ENCODE data around the gene RFTN2.

Gene RFTN2

GRCh38 chr2:197543206-197543605 lies 132.2 kb downstream of the RFTN2 start:
- DNase-seq (ENCODE audit: low read depth) = no peak

DNA sequence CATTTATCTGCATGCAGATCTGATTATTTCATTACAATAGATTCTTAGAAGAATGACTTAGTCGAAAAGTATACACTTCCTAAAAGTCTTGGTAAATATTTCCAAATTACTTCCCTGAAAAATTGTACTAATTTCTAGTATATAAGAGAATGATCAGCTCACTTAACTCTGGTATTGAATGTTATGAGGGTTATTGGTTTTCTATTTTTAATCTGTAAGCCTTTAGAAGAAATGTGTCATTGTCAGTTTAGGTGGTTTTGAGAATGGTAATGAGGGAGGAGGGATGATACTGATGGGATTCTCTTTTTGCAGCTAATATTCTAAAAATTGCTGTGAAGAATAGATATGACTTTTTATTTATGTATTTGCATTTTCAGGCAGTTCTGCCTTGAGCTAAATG lies 135.7 kb downstream of the RFTN2 start:
- DNase-seq (ENCODE audit: low read depth) = no peak

DNA sequence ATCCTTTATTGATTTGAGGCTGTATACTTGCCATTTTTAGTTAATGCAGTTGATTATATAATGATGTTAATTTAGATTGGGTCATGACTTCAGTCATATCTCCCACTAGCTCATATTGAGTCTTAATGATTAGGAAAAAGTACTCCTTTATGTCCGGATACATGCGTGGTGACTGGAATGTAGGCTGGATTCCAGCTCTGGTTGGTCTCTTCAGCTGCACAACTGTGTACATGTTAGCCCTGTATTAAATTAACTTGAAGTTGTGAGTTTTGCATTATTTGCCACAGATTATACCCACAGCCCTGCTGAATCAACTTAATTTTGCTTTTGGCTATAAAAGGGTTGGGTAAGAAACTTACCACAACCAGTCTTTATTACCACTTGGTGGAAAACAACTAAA lies 137.0 kb downstream of the RFTN2 start:
- no peak for DNase-seq (ENCODE audit: low read depth)

Data from T-helper 22 cell (primary cell).